Islet precursor cell (in vitro differentiated cells): ENCODE results near the gene CNTD1.
"Not testable (repeated sequence)": the region's sequence is repeated elsewhere in the genome, so short reads cannot be mapped to it uniquely, and the experiment has no call there.

Source experiments
- DNase-seq: peaks from one replicate; pipeline ENCODE4 v3.0.0-alpha.2; 2018

Gene CNTD1

GRCh38 chr17:42798383-42799380 is at the start of gene CNTD1, which contains the start of gene COA3:
Gene CNTD1 (plus strand): TSS chr17:42798861. CDS start chr17:42799068, 207 bp downstream.
Gene COA3 (minus strand): TSS chr17:42798704. CDS start chr17:42798681, 23 bp downstream.
- peak; percentile 96 for DNase-seq

GRCh38 chr17:42748908-42749798 is 49.5 kb upstream of the CNTD1 start:
- no peak for DNase-seq

- DNase-seq = no peak
Measured at GRCh38 chr17:42750739-42751344, 47.8 kb upstream of the CNTD1 start.

- DNase-seq = no peak
Measured at GRCh38 chr17:42751628-42752027, 47.0 kb upstream of the CNTD1 start.

- DNase-seq = no peak
Measured at GRCh38 chr17:42754782-42755181, 43.9 kb upstream of the CNTD1 start.

GRCh38 chr17:42759982-42760651 is 38.5 kb upstream of the CNTD1 start:
- no peak for DNase-seq

GRCh38 chr17:42760652-42761581 is 37.7 kb upstream of the CNTD1 start, which contains the start of gene RAMP2:
Gene RAMP2 (plus strand): TSS chr17:42761227. CDS start chr17:42761262, 35 bp downstream.
- peak; percentile 70 for DNase-seq

GRCh38 chr17:42761638-42762037 is 37.0 kb upstream of the CNTD1 start:
- no peak for DNase-seq

GRCh38 chr17:42766124-42766523 is 32.5 kb upstream of the CNTD1 start:
- no peak for DNase-seq

GRCh38 chr17:42767512-42767911 is 31.1 kb upstream of the CNTD1 start:
- no peak for DNase-seq

- DNase-seq = not testable (repeated sequence)
Measured at GRCh38 chr17:42768006-42768405, 30.7 kb upstream of the CNTD1 start.

GRCh38 chr17:42769964-42770363 is 28.7 kb upstream of the CNTD1 start:
- DNase-seq = not testable (repeated sequence)

- DNase-seq = no peak
Measured at GRCh38 chr17:42772945-42773289, 25.7 kb upstream of the CNTD1 start.

- peak; percentile 94 for DNase-seq
Measured at GRCh38 chr17:42773290-42774035, 25.2 kb upstream of the CNTD1 start, which contains the start of gene VPS25. Gene VPS25 (plus strand): TSS chr17:42773449. CDS start chr17:42773476, 27 bp downstream.

- no peak for DNase-seq
Measured at GRCh38 chr17:42774066-42774745, 24.5 kb upstream of the CNTD1 start.

- no peak for DNase-seq
Measured at GRCh38 chr17:42775534-42776098, 23.0 kb upstream of the CNTD1 start.

- DNase-seq = no peak
Measured at GRCh38 chr17:42778570-42778969, 20.1 kb upstream of the CNTD1 start.

- no peak for DNase-seq
Measured at GRCh38 chr17:42779304-42779935, 19.2 kb upstream of the CNTD1 start.
